Stomach (tissue), 9 donors: ENCODE data around the gene MSL2. TPM values are rescaled to one million over a fixed set of nuclear protein-coding genes. Genes with fewer than 3 reads are reported as not detected.
"Not testable (repeated sequence)": the region's sequence is repeated elsewhere in the genome, so short reads cannot be mapped to it uniquely, and the experiment has no call there.

Experiments used
- DNase-seq, 2 donors: peaks; one replicate each; pipeline versions ENCODE4 v3.0.0 to v3.0.0-alpha.2; 2013 to 2019
- H3K27ac ChIP-seq, 5 donors: fragments of 200-600 bp in 4 of 5; sonication (generic) in 4 of 5; one replicate each; pipeline ENCODE4 v1.5.1; 2013 to 2019; ENCODE audit warnings: mild to moderate bottlenecking in 1 of 5, moderate library complexity in 1 of 5
- H3K27me3 ChIP-seq, 3 donors: fragments of 200-600 bp; sonication (generic); one replicate each; pipeline ENCODE4 v1.5.1; 2017 to 2019; ENCODE audit warnings: mixed run types in 1 of 3
- H3K36me3 ChIP-seq, 4 donors: fragments of 200-600 bp; sonication (generic); 1 replicate in 3 of 4; 2 replicates in 1 of 4; pipeline ENCODE4 v1.5.1; 2016 to 2019
- H3K4me1 ChIP-seq, 4 donors: fragments of 200-600 bp; sonication (generic); one replicate each; pipeline ENCODE4 v1.5.1; 2016 to 2019
- H3K4me3 ChIP-seq, 4 donors: fragments of 200-600 bp; sonication (generic) in 3 of 4; one replicate each; pipeline ENCODE4 v1.5.1; 2016 to 2019; ENCODE audit warnings: mild to moderate bottlenecking in 1 of 4
- H3K9me3 ChIP-seq, 4 donors: fragments of 200-600 bp; sonication (generic); one replicate each; pipeline ENCODE4 v1.5.1; 2016 to 2019
- CTCF ChIP-seq, 7 experiments: fragments of 450-650 bp in 4 of 7; fragments of 200-600 bp in 3 of 7; sonication (generic) in 3 of 7; IDR thresholded peaks; one replicate each; pipeline ENCODE4 v1.5.1; 2016 to 2019; ENCODE audit warnings: antibody characterized with exemption in 7 of 7, control low read depth in 2 of 7, mild to moderate bottlenecking in 1 of 7
- EP300 ChIP-seq: sonication (generic); formaldehyde crosslinking; IDR thresholded peaks from one replicate; pipeline ENCODE4 v1.6.1; 2017; ENCODE audit warnings: antibody characterized with exemption
- POLR2A ChIP-seq, 4 donors: fragments of 450-650 bp; IDR thresholded peaks; one replicate each; pipeline ENCODE4 v1.6.1; 2016; ENCODE audit warnings: antibody characterized with exemption in 4 of 4, control low read depth in 2 of 4, mild to moderate bottlenecking in 1 of 4, moderate library complexity in 1 of 4
- POLR2AphosphoS5 ChIP-seq, 3 donors: sonication (generic); formaldehyde crosslinking; IDR thresholded peaks; one replicate each; pipeline ENCODE4 v1.6.1; 2016; ENCODE audit warnings: antibody characterized with exemption in 3 of 3
- WGBS, 5 donors: extraction: QIAGEN DNeasy Blood & Tissue Kit in 3 of 5; methylation state at CpG; one replicate each; pipeline versions ENCODE4 v1.1.5 to v1.1.7; 2013 to 2018; 5-methylcytosine and 5-hydroxymethylcytosine counted together
- intact Hi-C: fragments of 100-400 bp; cut with DNase I; formaldehyde crosslinking; loops from one replicate; pipeline ENCODE4 v1.15.1; 2023; ENCODE audit warnings: low total_unique reads
- polyA plus RNA-seq, 3 donors: library from polyadenylated mRNA; stranded (reverse); fragments of 200-250 nt; gene quantifications; one replicate each; pipeline ENCODE4 v1.2.3, GENCODE V29; 2013
- total RNA-seq, 5 donors: library from RNA; depleted of rRNA; stranded (reverse); fragments of >200 nt; gene quantifications; one replicate each; pipeline versions ENCODE4 v1.1.0 to v1.2.3, GENCODE V29; 2014 to 2016
- donor health status: healthy with polysubstance abuse.
- donor health status: Bipolar disorder and iron deficiency.
- donor health status: healthy.

Gene MSL2
- total and polyA plus RNA-seq, 8 donors: 3.4 to 55.4 (median 18.6) TPM

- TF ChIP-seq POLR2AphosphoS5 (IDR thresholded peaks at IDR 0.05) (no peak), EP300 (no peak), POLR2A (IDR thresholded peaks at IDR 0.05) (no peak), CTCF (IDR thresholded peaks at IDR 0.05) (no peak)
- H3K27ac ChIP-seq: peak overlapping the region; percentile 99 to 100 (median 100)
- peak; percentile 43 to 66 for DNase-seq
- WGBS, 5 donors: 0% methylated on average over 47 of the region's 47 CpGs
- no peaks in the 10 kb centered on the region for H3K27me3 ChIP-seq
- H3K4me1 ChIP-seq: peaks cover 29 to 58% (median 45%) of the 10 kb centered on the region in 4 donors
- intact Hi-C loops: no loop called here
- no peaks in the 10 kb centered on the region for H3K36me3 ChIP-seq
- H3K4me3 ChIP-seq: peak overlapping the region; percentile 73 to 93 (median 84)
- H3K9me3 ChIP-seq: no peaks in the 10 kb centered on the region
Measured at GRCh38 chr3:136194409-136195257, 1.5 kb downstream of the MSL2 start.

GRCh38 chr3:136193278-136194054 lies 2.7 kb downstream of the MSL2 start:
- 1 to 5% (median 1%) methylated on average over 6 of the region's 6 CpGs for WGBS, 5 donors
- DNase-seq: peak in 1 of 2 donors; percentile 43
- intact Hi-C loops: no loop called here

GRCh38 chr3:136192831-136193230 lies 3.3 kb downstream of the MSL2 start:
- WGBS, 5 donors: 1 to 3% (median 2%) methylated on average over 2 of the region's 2 CpGs
- peaks cover 38 to 70% (median 55%) of the 10 kb centered on the region in 4 donors for H3K4me1 ChIP-seq

More at GRCh38 chr3:136193278-136194054, 2.7 kb downstream of the MSL2 start:
- peak overlapping the region; percentile 73 to 93 (median 84) for H3K4me3 ChIP-seq
- H3K27ac ChIP-seq: peak overlapping the region; percentile 3 to 100 (median 100)
- no peaks in the 10 kb centered on the region for H3K9me3 ChIP-seq
- H3K36me3 ChIP-seq: no peaks in the 10 kb centered on the region
- H3K4me1 ChIP-seq: peaks cover 34 to 68% (median 51%) of the 10 kb centered on the region in 4 donors
- no peaks in the 10 kb centered on the region for H3K27me3 ChIP-seq
- TF ChIP-seq EP300 (no peak), CTCF (IDR thresholded peaks at IDR 0.05) (no peak), POLR2A (IDR thresholded peaks at IDR 0.05) (no peak)

GRCh38 chr3:136192195-136192594 lies 3.9 kb downstream of the MSL2 start:
- intact Hi-C loops, H3K36me3 ChIP-seq, H3K9me3 ChIP-seq, DNase-seq, H3K27me3 ChIP-seq: not testable (repeated sequence)
- H3K4me3 ChIP-seq: peak overlapping the region; percentile 22 to 93 (median 84)
- peak overlapping the region in 4 of 5 donors; percentile 3 to 100 (median 100) for H3K27ac ChIP-seq
- WGBS, 5 donors: 13 to 32% (median 19%) methylated on average over 6 of the region's 6 CpGs
- H3K4me1 ChIP-seq: peaks cover 38 to 70% (median 58%) of the 10 kb centered on the region in 4 donors

More at GRCh38 chr3:136192831-136193230, 3.3 kb downstream of the MSL2 start:
- DNase-seq: peak in 1 of 2 donors; percentile 23
- intact Hi-C loops: no loop called here
- Histone ChIP-seq H3K27me3 (no peaks in the 10 kb centered on the region), H3K36me3 (no peaks in the 10 kb centered on the region), H3K9me3 (no peaks in the 10 kb centered on the region), H3K27ac (peak overlapping the region in 4 of 5 donors; percentile 3 to 100 (median 100)), H3K4me3 (peak overlapping the region; percentile 73 to 93 (median 84))
- no peak for TF ChIP-seq POLR2AphosphoS5 (IDR thresholded peaks at IDR 0.05)
- TF ChIP-seq EP300: no peak
- no peak for TF ChIP-seq POLR2A (IDR thresholded peaks at IDR 0.05)
- TF ChIP-seq CTCF (IDR thresholded peaks at IDR 0.05): no peak
